HG03139 (cell line): Measurements from ENCODE around the gene AGPS.
"Not testable (repeated sequence)": the region's sequence is repeated elsewhere in the genome, so short reads cannot be mapped to it uniquely, and the experiment has no call there.

Source experiments
- ATAC-seq: cut with Tn5 transposase; IDR thresholded peaks from one replicate; pipeline ENCODE4 v1.9.1; 2021; ENCODE audit not compliant: unreplicated experiment

Gene AGPS

GRCh38 chr2:177413703-177414102, 21.1 kb downstream of the AGPS start:
- ATAC-seq, result no peak

- ATAC-seq, result no peak
Observed at GRCh38 chr2:177419274-177419673, 26.7 kb downstream of the AGPS start.

GRCh38 chr2:177422271-177422670, 29.7 kb downstream of the AGPS start:
- ATAC-seq, result no peak

GRCh38 chr2:177424120-177424519, 31.5 kb downstream of the AGPS start:
- ATAC-seq, result not testable (repeated sequence)

- not testable (repeated sequence) for ATAC-seq
Observed at GRCh38 chr2:177424620-177425019, 32.0 kb downstream of the AGPS start.

- no peak for ATAC-seq
Observed at GRCh38 chr2:177427316-177427715, 34.7 kb downstream of the AGPS start.

GRCh38 chr2:177427936-177428335, 35.4 kb downstream of the AGPS start:
- ATAC-seq, result not testable (repeated sequence)

GRCh38 chr2:177429688-177430325, 37.2 kb downstream of the AGPS start:
- ATAC-seq, result no peak

GRCh38 chr2:177430411-177430810, 37.8 kb downstream of the AGPS start:
- no peak for ATAC-seq

- ATAC-seq, result not testable (repeated sequence)
Observed at GRCh38 chr2:177431111-177431725, 38.6 kb downstream of the AGPS start.

- ATAC-seq, result no peak
Observed at GRCh38 chr2:177432703-177433102, 40.1 kb downstream of the AGPS start.

GRCh38 chr2:177433402-177433801, 40.8 kb downstream of the AGPS start:
- no peak for ATAC-seq

- ATAC-seq, result no peak
Observed at GRCh38 chr2:177434475-177434874, 41.9 kb downstream of the AGPS start.

- no peak for ATAC-seq
Observed at GRCh38 chr2:177445200-177445599, 52.6 kb downstream of the AGPS start.

GRCh38 chr2:177448031-177448430, 55.5 kb downstream of the AGPS start:
- ATAC-seq, result no peak

- ATAC-seq, result no peak
Observed at GRCh38 chr2:177449159-177449558, 56.6 kb downstream of the AGPS start.

- no peak for ATAC-seq
Observed at GRCh38 chr2:177455187-177455586, 62.6 kb downstream of the AGPS start.

- ATAC-seq, result not testable (repeated sequence)
Observed at GRCh38 chr2:177459756-177460155, 67.2 kb downstream of the AGPS start.

- ATAC-seq, result no peak
Observed at GRCh38 chr2:177460973-177461585, 68.5 kb downstream of the AGPS start.

GRCh38 chr2:177464549-177464948, 72.0 kb downstream of the AGPS start:
- ATAC-seq, result no peak

GRCh38 chr2:177465400-177466138, 73.0 kb downstream of the AGPS start:
- ATAC-seq, result no peak
